ENCODE data around the gene PAPLN. TPM values are rescaled to one million over a fixed set of nuclear protein-coding genes. Genes with fewer than 3 reads are reported as not detected.

PAPLN gene
- total RNA-seq, 4 donors from 2014 or later: 13.4 to 47.7 (median 28.2) TPM

DNA sequence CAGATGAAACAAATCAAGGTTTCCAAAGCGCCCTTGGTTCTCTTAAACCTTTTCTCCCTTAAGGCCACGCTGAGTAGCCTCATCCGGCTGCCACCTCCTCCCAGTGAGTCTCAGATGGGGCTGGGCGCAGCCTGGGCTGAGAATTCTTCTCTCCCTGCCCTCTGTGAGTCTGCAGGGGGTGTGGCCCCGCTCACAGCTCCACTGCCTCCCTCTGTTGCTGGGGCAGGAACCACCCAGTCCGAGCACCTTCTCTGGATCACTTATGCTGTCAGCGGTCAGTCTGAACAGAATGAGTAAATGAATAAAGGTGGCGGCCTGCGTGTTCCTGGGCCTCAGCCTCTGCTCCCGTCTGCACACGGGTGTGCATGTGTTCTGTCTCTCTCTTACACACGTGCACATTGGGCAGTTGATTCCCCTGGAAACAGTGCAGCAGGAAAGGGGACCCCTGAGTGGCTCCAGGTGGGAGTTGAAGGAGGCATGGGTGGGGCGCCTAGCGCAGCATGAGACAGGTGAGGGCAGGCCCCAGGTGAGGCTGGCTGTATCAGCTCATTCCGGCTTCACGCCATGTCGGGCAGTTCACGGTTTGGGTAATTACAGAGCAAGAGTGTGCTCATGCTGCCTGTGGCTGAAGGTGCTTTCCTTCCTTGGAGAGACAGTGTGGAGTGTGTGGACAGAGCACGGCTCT is 4.3 kb downstream of the PAPLN start:
- Histone ChIP-seq H3K4me3 (no peak overlapping the region), H3K27me3 (peaks cover 21% of the 10 kb centered on the region), H3K36me3 (peaks cover 0 to 18% of the 10 kb centered on the region in 2 donors), H3K27ac (peak overlapping the region in 3 of 4 donors; percentile 64 to 69 (median 68)), H3K4me1 (peaks cover 0 to 73% (median 25%) of the 10 kb centered on the region in 3 donors), H3K9me3 (no peaks in the 10 kb centered on the region)
- no peak for ATAC-seq
- WGBS, 2 donors (ENCODE audit: low coverage in 1 of 2): 71% methylated on average over 9 of the region's 19 CpGs; no CpG with 5 or more reads in 1 of the 2 donors
- TF ChIP-seq POLR2A (IDR thresholded peaks at IDR 0.05) (no peak), EP300 (IDR thresholded peaks at IDR 0.05) (no peak), POLR2AphosphoS5 (IDR thresholded peaks at IDR 0.05) (no peak)
- TF ChIP-seq, protein P1, sequence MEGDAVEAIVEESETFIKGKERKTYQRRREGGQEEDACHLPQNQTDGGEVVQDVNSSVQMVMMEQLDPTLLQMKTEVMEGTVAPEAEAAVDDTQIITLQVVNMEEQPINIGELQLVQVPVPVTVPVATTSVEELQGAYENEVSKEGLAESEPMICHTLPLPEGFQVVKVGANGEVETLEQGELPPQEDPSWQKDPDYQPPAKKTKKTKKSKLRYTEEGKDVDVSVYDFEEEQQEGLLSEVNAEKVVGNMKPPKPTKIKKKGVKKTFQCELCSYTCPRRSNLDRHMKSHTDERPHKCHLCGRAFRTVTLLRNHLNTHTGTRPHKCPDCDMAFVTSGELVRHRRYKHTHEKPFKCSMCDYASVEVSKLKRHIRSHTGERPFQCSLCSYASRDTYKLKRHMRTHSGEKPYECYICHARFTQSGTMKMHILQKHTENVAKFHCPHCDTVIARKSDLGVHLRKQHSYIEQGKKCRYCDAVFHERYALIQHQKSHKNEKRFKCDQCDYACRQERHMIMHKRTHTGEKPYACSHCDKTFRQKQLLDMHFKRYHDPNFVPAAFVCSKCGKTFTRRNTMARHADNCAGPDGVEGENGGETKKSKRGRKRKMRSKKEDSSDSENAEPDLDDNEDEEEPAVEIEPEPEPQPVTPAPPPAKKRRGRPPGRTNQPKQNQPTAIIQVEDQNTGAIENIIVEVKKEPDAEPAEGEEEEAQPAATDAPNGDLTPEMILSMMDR (IDR thresholded peaks at IDR 0.05): no peak

DNA sequence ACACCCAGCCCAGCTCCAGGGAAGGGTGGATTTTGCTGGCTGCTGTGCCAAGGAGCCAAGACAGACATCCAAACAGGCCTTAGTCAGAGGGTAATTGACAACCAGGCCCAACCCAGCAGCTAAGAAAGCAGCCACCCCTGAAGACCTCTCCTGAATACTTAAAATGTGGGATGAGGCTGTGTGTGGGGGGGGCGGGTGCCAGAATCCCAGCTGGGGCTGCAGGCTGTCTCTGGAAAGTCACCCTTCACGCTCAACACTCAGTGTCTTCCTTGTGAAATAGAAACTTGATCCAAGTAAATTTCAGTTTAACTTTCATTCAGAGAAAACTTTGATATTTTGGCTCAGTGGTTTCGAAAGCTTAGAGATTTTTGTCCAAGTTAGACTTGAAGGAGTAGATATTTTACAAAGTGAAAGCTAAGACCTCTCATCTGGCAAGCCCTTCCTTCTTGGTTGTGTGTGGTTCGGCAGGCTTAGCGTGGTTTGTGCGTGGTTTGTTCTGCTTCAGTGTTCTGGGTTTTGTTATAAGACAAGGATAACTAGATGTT is 5.1 kb downstream of the PAPLN start:
- TF ChIP-seq POLR2A (IDR thresholded peaks at IDR 0.05) (no peak), EP300 (IDR thresholded peaks at IDR 0.05) (no peak), POLR2AphosphoS5 (IDR thresholded peaks at IDR 0.05) (no peak)
- TF ChIP-seq, protein P1 (IDR thresholded peaks at IDR 0.05): no peak
- peaks cover 0 to 18% of the 10 kb centered on the region in 2 donors for H3K36me3 ChIP-seq
- peaks cover 14% of the 10 kb centered on the region for H3K27me3 ChIP-seq
- peak overlapping the region in 1 of 2 donors; percentile 23 for H3K4me3 ChIP-seq
- peaks cover 0 to 66% (median 24%) of the 10 kb centered on the region in 3 donors for H3K4me1 ChIP-seq
- no peak for ATAC-seq
- WGBS, 2 donors (ENCODE audit: low coverage in 1 of 2): 43 to 65% methylated on average over 3 to 5 of the region's 6 CpGs
- H3K9me3 ChIP-seq: no peaks in the 10 kb centered on the region
- H3K27ac ChIP-seq: peak overlapping the region in 3 of 4 donors; percentile 64 to 69 (median 68)

DNA sequence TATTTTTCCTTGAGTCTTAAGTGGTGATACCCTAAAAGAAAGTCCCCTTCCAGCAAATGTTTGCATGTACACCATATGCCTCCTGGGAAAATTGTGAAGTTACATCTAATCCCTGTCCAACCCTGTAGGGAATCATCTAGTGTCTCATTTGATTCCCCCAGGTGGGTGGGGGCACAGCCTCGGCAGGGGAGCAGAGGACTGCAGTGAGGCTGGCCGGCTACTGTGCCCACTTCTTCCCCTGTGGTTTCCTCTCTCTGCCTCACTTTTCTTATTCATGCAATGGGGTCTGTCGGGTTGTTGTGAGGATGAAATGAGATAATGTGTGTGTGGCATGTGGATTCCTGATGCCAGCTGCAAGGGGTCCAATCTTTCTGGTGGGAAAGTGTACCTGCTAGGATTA is 6.0 kb downstream of the PAPLN start:
- WGBS, 2 donors (ENCODE audit: low coverage in 1 of 2): 88 to 92% methylated on average over 2 of the region's 3 CpGs
- Histone ChIP-seq H3K27ac (peak overlapping the region in 3 of 4 donors; percentile 64 to 69 (median 68)), H3K36me3 (peaks cover 0 to 18% of the 10 kb centered on the region in 2 donors), H3K27me3 (peaks cover 5% of the 10 kb centered on the region), H3K4me3 (no peak overlapping the region), H3K4me1 (peaks cover 0 to 57% (median 19%) of the 10 kb centered on the region in 3 donors), H3K9me3 (no peaks in the 10 kb centered on the region)
- no peak for TF ChIP-seq POLR2A (IDR thresholded peaks at IDR 0.05)
- TF ChIP-seq, protein P1 (IDR thresholded peaks at IDR 0.05): no peak
- TF ChIP-seq EP300 (IDR thresholded peaks at IDR 0.05): no peak
- no peak for TF ChIP-seq POLR2AphosphoS5 (IDR thresholded peaks at IDR 0.05)
- ATAC-seq: no peak

DNA sequence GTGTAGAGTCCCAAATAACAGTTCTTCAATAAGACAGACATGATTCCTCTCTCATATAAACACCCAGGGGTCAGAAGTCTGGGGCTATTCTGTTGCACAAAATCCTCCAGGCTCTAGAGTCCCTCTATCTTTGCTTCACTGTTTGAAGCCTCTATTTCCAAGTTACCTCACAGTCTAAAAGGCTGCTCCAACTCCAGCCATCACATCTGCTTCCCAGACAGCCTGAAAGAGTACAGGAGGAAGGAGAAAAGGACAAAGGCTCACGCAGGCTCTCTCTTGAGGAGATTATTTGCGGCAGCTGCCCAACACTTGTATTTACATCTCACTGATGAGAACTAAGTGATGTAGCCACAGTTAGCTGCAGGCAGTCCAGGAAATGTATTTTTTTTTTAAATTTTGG is 6.4 kb downstream of the PAPLN start:
- ATAC-seq: no peak
- WGBS, 2 donors (ENCODE audit: low coverage in 1 of 2): 60 to 97% methylated on average over 1 to 2 of the region's 2 CpGs
- Histone ChIP-seq H3K27ac (no peak overlapping the region), H3K27me3 (peaks cover 3% of the 10 kb centered on the region), H3K4me3 (no peak overlapping the region), H3K36me3 (peaks cover 0 to 18% of the 10 kb centered on the region in 2 donors), H3K4me1 (peaks cover 0 to 53% (median 19%) of the 10 kb centered on the region in 3 donors), H3K9me3 (no peaks in the 10 kb centered on the region)
- no peak for TF ChIP-seq POLR2A (IDR thresholded peaks at IDR 0.05)
- TF ChIP-seq, protein P1 (IDR thresholded peaks at IDR 0.05): no peak
